Activated T-helper 2 cell treated with anti-CD3 and anti-CD28 coated beads, Interferon-gamma antibody, Interleukin-2, Interleukin-4, amounts not matched to agents 10 μg/mL and 5 μg/mL and 100 μg/mL, durations not matched to agents 14 hours and 24 hours and 36 hours (primary cell): ENCODE results near the gene ARHGAP28. TPM values are rescaled to one million over a fixed set of nuclear protein-coding genes. Genes with fewer than 3 reads are reported as not detected.

Experiments
- DNase-seq: peaks from one replicate; pipeline ENCODE4 v3.0.0; 2021; ENCODE audit warnings: low spot score
- H3K27ac Mint-ChIP-seq: one replicate; pipeline ENCODE4 v1.8.0; 2021; ENCODE audit warnings: mixed read lengths
- H3K27me3 Mint-ChIP-seq: one replicate; pipeline ENCODE4 v1.8.0; 2021; ENCODE audit warnings: low read depth, mixed read lengths
- H3K36me3 Mint-ChIP-seq: one replicate; pipeline ENCODE4 v1.8.0; 2021; ENCODE audit warnings: low read depth, mixed read lengths
- H3K4me1 Mint-ChIP-seq: one replicate; pipeline ENCODE4 v1.8.0; 2021; ENCODE audit warnings: low read depth, mixed read lengths
- H3K4me3 Mint-ChIP-seq: one replicate; pipeline ENCODE4 v1.8.0; 2021; ENCODE audit warnings: low read depth, mild to moderate bottlenecking, moderate library complexity, mixed read lengths
- H3K9me3 Mint-ChIP-seq: one replicate; pipeline ENCODE4 v1.8.0; 2021; ENCODE audit warnings: mixed read lengths
- intact Hi-C: fragments of 100-400 bp; cut with micrococcal nuclease; formaldehyde crosslinking; loops from one replicate; pipeline ENCODE4 v1.15.1; 2023
- total RNA-seq: library from RNA; stranded (reverse); gene quantifications from 2 replicates; pipeline ENCODE4 v1.2.3, GENCODE V29; 2022

Gene ARHGAP28
- total RNA-seq, 1 donor from 2014 or later: not detected

GRCh38 chr18:6719910-6720683 is 9.4 kb upstream of the ARHGAP28 start:
- Mint-ChIP-seq H3K27me3 (no peaks in the 10 kb centered on the region), H3K36me3 (no peaks in the 10 kb centered on the region), H3K4me1 (no peaks in the 10 kb centered on the region), H3K9me3 (peaks cover 4% of the 10 kb centered on the region), H3K27ac (no peak overlapping the region), H3K4me3 (no peak overlapping the region)
- no peak for DNase-seq
- intact Hi-C loops: loop anchor here (10.0 kb wide), 1 partner anchor 195 kb away; no protein-coding TSS in a partner anchor

GRCh38 chr18:6721755-6722154 is 7.8 kb upstream of the ARHGAP28 start:
- no peak overlapping the region for H3K27ac Mint-ChIP-seq
- H3K4me1 Mint-ChIP-seq: no peaks in the 10 kb centered on the region
- peaks cover 4% of the 10 kb centered on the region for H3K9me3 Mint-ChIP-seq
- no peak for DNase-seq
- H3K36me3 Mint-ChIP-seq: no peaks in the 10 kb centered on the region
- intact Hi-C loops: loop anchor here (10.0 kb wide), 1 partner anchor 193 kb away; no protein-coding TSS in a partner anchor
- H3K27me3 Mint-ChIP-seq: no peaks in the 10 kb centered on the region
- H3K4me3 Mint-ChIP-seq: no peak overlapping the region

- no peaks in the 10 kb centered on the region for H3K27me3 Mint-ChIP-seq
- H3K36me3 Mint-ChIP-seq: no peaks in the 10 kb centered on the region
- no peak overlapping the region for H3K27ac Mint-ChIP-seq
- H3K9me3 Mint-ChIP-seq: peaks cover 4% of the 10 kb centered on the region
- no peak overlapping the region for H3K4me3 Mint-ChIP-seq
- H3K4me1 Mint-ChIP-seq: no peaks in the 10 kb centered on the region
- no peak for DNase-seq
- intact Hi-C loops: loop anchor here (10.0 kb wide), 1 partner anchor 192 kb away; no protein-coding TSS in a partner anchor
Measured at GRCh38 chr18:6722690-6723089, 6.8 kb upstream of the ARHGAP28 start.

GRCh38 chr18:6724331-6724730 is 5.2 kb upstream of the ARHGAP28 start:
- no peak for DNase-seq
- no peak overlapping the region for H3K27ac Mint-ChIP-seq
- H3K9me3 Mint-ChIP-seq: no peaks in the 10 kb centered on the region
- no peak overlapping the region for H3K4me3 Mint-ChIP-seq
- peaks cover 12% of the 10 kb centered on the region for H3K27me3 Mint-ChIP-seq
- intact Hi-C loops: loop anchor here (10.0 kb wide), 1 partner anchor 190 kb away; no protein-coding TSS in a partner anchor
- H3K4me1 Mint-ChIP-seq: peaks cover 3% of the 10 kb centered on the region
- no peaks in the 10 kb centered on the region for H3K36me3 Mint-ChIP-seq

GRCh38 chr18:6728331-6728730 is 1.2 kb upstream of the ARHGAP28 start:
- intact Hi-C loops: loop anchor here (10.0 kb wide), 1 partner anchor 186 kb away; no protein-coding TSS in a partner anchor
- DNase-seq: no peak
- Mint-ChIP-seq H3K27ac (no peak overlapping the region), H3K36me3 (no peaks in the 10 kb centered on the region), H3K27me3 (peaks cover 18% of the 10 kb centered on the region), H3K4me3 (no peak overlapping the region), H3K9me3 (no peaks in the 10 kb centered on the region), H3K4me1 (peaks cover 3% of the 10 kb centered on the region)

- no peak overlapping the region for H3K27ac Mint-ChIP-seq
- intact Hi-C loops: loop anchor here (10.0 kb wide), 1 partner anchor 186 kb away; no protein-coding TSS in a partner anchor
- H3K4me1 Mint-ChIP-seq: peaks cover 3% of the 10 kb centered on the region
- peaks cover 18% of the 10 kb centered on the region for H3K27me3 Mint-ChIP-seq
- DNase-seq: no peak
- no peaks in the 10 kb centered on the region for H3K9me3 Mint-ChIP-seq
- no peaks in the 10 kb centered on the region for H3K36me3 Mint-ChIP-seq
- peak overlapping the region; percentile 78 for H3K4me3 Mint-ChIP-seq
Measured at GRCh38 chr18:6728809-6729246, 688 bp upstream of the ARHGAP28 start.

GRCh38 chr18:6730416-6731221 is 1.1 kb downstream of the ARHGAP28 start:
- H3K4me3 Mint-ChIP-seq: no peak overlapping the region
- peaks cover 18% of the 10 kb centered on the region for H3K27me3 Mint-ChIP-seq
- no peaks in the 10 kb centered on the region for H3K36me3 Mint-ChIP-seq
- intact Hi-C loops: no loop called here
- no peak overlapping the region for H3K27ac Mint-ChIP-seq
- peaks cover 3% of the 10 kb centered on the region for H3K4me1 Mint-ChIP-seq
- H3K9me3 Mint-ChIP-seq: no peaks in the 10 kb centered on the region
- no peak for DNase-seq

GRCh38 chr18:6731222-6731596 is 1.7 kb downstream of the ARHGAP28 start:
- Mint-ChIP-seq H3K27me3 (peaks cover 18% of the 10 kb centered on the region), H3K4me1 (peaks cover 3% of the 10 kb centered on the region), H3K4me3 (no peak overlapping the region), H3K36me3 (no peaks in the 10 kb centered on the region), H3K27ac (no peak overlapping the region), H3K9me3 (no peaks in the 10 kb centered on the region)
- no peak for DNase-seq
- intact Hi-C loops: no loop called here

- Mint-ChIP-seq H3K27me3 (peaks cover 18% of the 10 kb centered on the region), H3K36me3 (no peaks in the 10 kb centered on the region), H3K4me3 (no peak overlapping the region), H3K27ac (no peak overlapping the region), H3K4me1 (peaks cover 3% of the 10 kb centered on the region), H3K9me3 (no peaks in the 10 kb centered on the region)
- no peak for DNase-seq
- intact Hi-C loops: no loop called here
Measured at GRCh38 chr18:6732952-6733351, 3.4 kb downstream of the ARHGAP28 start.

- H3K4me3 Mint-ChIP-seq: no peak overlapping the region
- peaks cover 11% of the 10 kb centered on the region for H3K27me3 Mint-ChIP-seq
- H3K27ac Mint-ChIP-seq: no peak overlapping the region
- H3K9me3 Mint-ChIP-seq: no peaks in the 10 kb centered on the region
- DNase-seq: no peak
- peaks cover 3% of the 10 kb centered on the region for H3K4me1 Mint-ChIP-seq
- intact Hi-C loops: no loop called here
- H3K36me3 Mint-ChIP-seq: no peaks in the 10 kb centered on the region
Measured at GRCh38 chr18:6733758-6734157, 4.2 kb downstream of the ARHGAP28 start.

- peaks cover 5% of the 10 kb centered on the region for H3K27me3 Mint-ChIP-seq
- H3K4me3 Mint-ChIP-seq: no peak overlapping the region
- DNase-seq: no peak
- intact Hi-C loops: no loop called here
- no peaks in the 10 kb centered on the region for H3K36me3 Mint-ChIP-seq
- H3K4me1 Mint-ChIP-seq: no peaks in the 10 kb centered on the region
- H3K27ac Mint-ChIP-seq: no peak overlapping the region
- no peaks in the 10 kb centered on the region for H3K9me3 Mint-ChIP-seq
Measured at GRCh38 chr18:6734726-6735430, 5.4 kb downstream of the ARHGAP28 start.

- Mint-ChIP-seq H3K9me3 (no peaks in the 10 kb centered on the region), H3K4me1 (no peaks in the 10 kb centered on the region), H3K27me3 (no peaks in the 10 kb centered on the region), H3K4me3 (no peak overlapping the region), H3K27ac (no peak overlapping the region), H3K36me3 (no peaks in the 10 kb centered on the region)
- DNase-seq: no peak
- intact Hi-C loops: no loop called here
Measured at GRCh38 chr18:6737833-6738232, 8.3 kb downstream of the ARHGAP28 start.
